IPS-20b (cell line): ENCODE data around the gene LHX3.
"Not testable (repeated sequence)": the region's sequence is repeated elsewhere in the genome, so short reads cannot be mapped to it uniquely, and the experiment has no call there.

Source experiments
- H3K27ac ChIP-seq: one replicate; pipeline ENCODE4 v1.5.1; 2013; ENCODE audit warnings: low read length
- H3K27me3 ChIP-seq: 2 replicates; pipeline ENCODE4 v1.6.1; 2013; ENCODE audit warnings: mild to moderate bottlenecking, low read length, inconsistent platforms; ENCODE audit not compliant: insufficient read depth
- H3K36me3 ChIP-seq: 2 replicates; pipeline ENCODE4 v1.6.1; 2013; ENCODE audit warnings: low read depth, mild to moderate bottlenecking, inconsistent platforms, low read length, moderate library complexity; ENCODE audit not compliant: insufficient read depth
- H3K4me1 ChIP-seq: 2 replicates; pipeline ENCODE4 v1.6.1; 2013; ENCODE audit warnings: mild to moderate bottlenecking, control low read depth, inconsistent platforms, low read length, moderate library complexity; ENCODE audit not compliant: insufficient read depth
- H3K4me3 ChIP-seq: 2 replicates; pipeline ENCODE4 v1.5.1; 2013; ENCODE audit warnings: mild to moderate bottlenecking, low read length, inconsistent platforms
- H3K9ac ChIP-seq: 2 replicates; pipeline ENCODE4 v1.6.1; 2013; ENCODE audit warnings: low read depth, mild to moderate bottlenecking, inconsistent platforms, low read length, moderate library complexity
- H3K9me3 ChIP-seq: 2 replicates; pipeline ENCODE4 v1.6.1; 2013; ENCODE audit warnings: mild to moderate bottlenecking, low read depth, low read length, inconsistent platforms; ENCODE audit not compliant: insufficient read depth

LHX3 gene

GRCh38 chr9:136151214-136151804, 53.6 kb downstream of the LHX3 start:
- Histone ChIP-seq H3K36me3 (no peaks in the 10 kb centered on the region), H3K9me3 (no peaks in the 10 kb centered on the region), H3K9ac (no peak overlapping the region), H3K27me3 (peaks cover 42% of the 10 kb centered on the region), H3K4me3 (peak overlapping the region; percentile 25; the same call in 1 of the 2 replicates), H3K4me1 (peaks cover 9% of the 10 kb centered on the region; the same call in 1 of the 2 replicates), H3K27ac (no peak overlapping the region)

- Histone ChIP-seq H3K27me3 (peaks cover 42% of the 10 kb centered on the region), H3K4me3 (peak overlapping the region; percentile 25; the same call in 1 of the 2 replicates)
- H3K9me3 ChIP-seq, H3K27ac ChIP-seq, H3K4me1 ChIP-seq, H3K36me3 ChIP-seq, H3K9ac ChIP-seq: not testable (repeated sequence)
Measured at GRCh38 chr9:136150664-136151213, 54.2 kb downstream of the LHX3 start.

GRCh38 chr9:136149853-136150252, 55.1 kb downstream of the LHX3 start:
- H3K27me3 ChIP-seq, result peaks cover 42% of the 10 kb centered on the region
- H3K27ac ChIP-seq, result no peak overlapping the region
- H3K4me3 ChIP-seq, result no peak overlapping the region
- no peaks in the 10 kb centered on the region for H3K9me3 ChIP-seq
- no peaks in the 10 kb centered on the region for H3K36me3 ChIP-seq
- no peak overlapping the region for H3K9ac ChIP-seq
- peaks cover 9% of the 10 kb centered on the region; the same call in 1 of the 2 replicates for H3K4me1 ChIP-seq

DNA sequence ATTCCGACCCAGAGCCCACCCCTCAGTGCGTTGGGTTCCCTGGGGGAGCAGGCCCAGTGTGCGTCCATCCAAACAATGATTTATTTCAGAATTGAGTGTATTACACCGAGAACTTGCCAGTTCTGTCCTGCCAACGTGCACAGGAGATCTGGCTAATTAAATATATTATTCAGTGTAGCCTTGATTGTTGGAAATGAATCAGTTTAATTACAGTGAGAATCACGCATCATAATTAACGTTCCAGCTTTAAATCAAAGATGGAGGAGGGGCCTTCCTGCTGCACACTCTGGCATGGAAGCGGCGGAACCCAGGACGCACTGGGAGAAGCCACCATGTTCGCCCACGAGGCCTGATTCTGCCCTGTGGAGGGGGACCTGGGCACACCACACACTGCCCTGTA, 55.6 kb downstream of the LHX3 start:
- Histone ChIP-seq H3K27me3 (peaks cover 42% of the 10 kb centered on the region), H3K36me3 (no peaks in the 10 kb centered on the region), H3K27ac (no peak overlapping the region), H3K4me3 (no peak overlapping the region), H3K9ac (no peak overlapping the region), H3K4me1 (peaks cover 9% of the 10 kb centered on the region; the same call in 1 of the 2 replicates), H3K9me3 (no peaks in the 10 kb centered on the region)

GRCh38 chr9:136148766-136149165, 56.2 kb downstream of the LHX3 start:
- peaks cover 9% of the 10 kb centered on the region; the same call in 1 of the 2 replicates for H3K4me1 ChIP-seq
- peaks cover 42% of the 10 kb centered on the region for H3K27me3 ChIP-seq
- H3K9me3 ChIP-seq, result no peaks in the 10 kb centered on the region

GRCh38 chr9:136147890-136148714, 56.8 kb downstream of the LHX3 start:
- H3K27ac ChIP-seq, result no peak overlapping the region
- H3K36me3 ChIP-seq, result no peaks in the 10 kb centered on the region
- H3K9ac ChIP-seq, result no peak overlapping the region
- no peak overlapping the region; the same call in 1 of the 2 replicates for H3K4me3 ChIP-seq
- H3K9me3 ChIP-seq, result no peaks in the 10 kb centered on the region
- H3K4me1 ChIP-seq, result peaks cover 9% of the 10 kb centered on the region; the same call in 1 of the 2 replicates
- peaks cover 41% of the 10 kb centered on the region for H3K27me3 ChIP-seq

More at GRCh38 chr9:136148766-136149165, 56.2 kb downstream of the LHX3 start:
- H3K4me3 ChIP-seq, result no peak overlapping the region
- no peak overlapping the region for H3K9ac ChIP-seq
- no peaks in the 10 kb centered on the region for H3K36me3 ChIP-seq
- H3K27ac ChIP-seq, result no peak overlapping the region

- no peak overlapping the region for H3K9ac ChIP-seq
- H3K27ac ChIP-seq, result no peak overlapping the region
- H3K4me3 ChIP-seq, result no peak overlapping the region
- H3K36me3 ChIP-seq, result no peaks in the 10 kb centered on the region
- H3K4me1 ChIP-seq, result peaks cover 12% of the 10 kb centered on the region; the same call in 1 of the 2 replicates
- no peaks in the 10 kb centered on the region for H3K9me3 ChIP-seq
- H3K27me3 ChIP-seq, result peaks cover 33% of the 10 kb centered on the region
Measured at GRCh38 chr9:136147038-136147889, 57.7 kb downstream of the LHX3 start.
